IPS-18a (cell line): ENCODE data around the gene CCNA2.

Experiments used
- H3K27ac ChIP-seq: one replicate; pipeline ENCODE4 v1.5.1; 2013; ENCODE audit warnings: low read length
- H3K27me3 ChIP-seq: one replicate; pipeline ENCODE4 v1.6.1; 2013; ENCODE audit warnings: mild to moderate bottlenecking, low read length; ENCODE audit not compliant: control insufficient read depth, insufficient read depth
- H3K36me3 ChIP-seq: one replicate; pipeline ENCODE4 v1.6.1; 2013; ENCODE audit warnings: low read depth, low read length; ENCODE audit not compliant: control insufficient read depth
- H3K4me1 ChIP-seq: one replicate; pipeline ENCODE4 v1.6.1; 2013; ENCODE audit warnings: low read depth, low read length; ENCODE audit not compliant: control insufficient read depth
- H3K4me3 ChIP-seq: one replicate; pipeline ENCODE4 v1.5.1; 2013; ENCODE audit warnings: low read length
- H3K9ac ChIP-seq: one replicate; pipeline ENCODE4 v1.6.1; 2013; ENCODE audit warnings: mild to moderate bottlenecking, low read length, moderate library complexity
- H3K9me3 ChIP-seq: one replicate; pipeline ENCODE4 v1.6.1; 2013; ENCODE audit warnings: low read depth, low read length; ENCODE audit not compliant: control insufficient read depth

The CCNA2 gene

GRCh38 chr4:121823505-121824170, at the start of gene CCNA2:
Gene CCNA2, minus strand, starts transcription at chr4:121823883. Its CDS starts 255 bp downstream, at chr4:121823628.
- Histone ChIP-seq H3K4me1 (peaks cover 8% of the 10 kb centered on the region), H3K27ac (peak within 1 kb of the TSS; percentile 69), H3K4me3 (peak within 1 kb of the TSS; percentile 95), H3K9ac (peak within 1 kb of the TSS; percentile 94), H3K27me3 (no peaks in the 10 kb centered on the region), H3K36me3 (peaks cover 36% of the 10 kb centered on the region), H3K9me3 (no peaks in the 10 kb centered on the region)

GRCh38 chr4:121869841-121870822, 46.4 kb upstream of the CCNA2 start, which contains the start of gene BBS7:
Gene BBS7, minus strand, starts transcription at chr4:121870474. Its CDS starts 161 bp downstream, at chr4:121870313.
- peak within 1 kb of the TSS; percentile 68 for H3K4me3 ChIP-seq
- no peaks in the 10 kb centered on the region for H3K9me3 ChIP-seq
- no peak within 1 kb of the TSS for H3K27ac ChIP-seq
- peaks cover 14% of the 10 kb centered on the region for H3K36me3 ChIP-seq
- no peaks in the 10 kb centered on the region for H3K27me3 ChIP-seq
- peak within 1 kb of the TSS; percentile 54 for H3K9ac ChIP-seq
- no peaks in the 10 kb centered on the region for H3K4me1 ChIP-seq

- Histone ChIP-seq H3K27ac (no peak overlapping the region), H3K36me3 (peaks cover 34% of the 10 kb centered on the region), H3K4me3 (no peak overlapping the region), H3K9me3 (no peaks in the 10 kb centered on the region), H3K9ac (no peak overlapping the region), H3K27me3 (no peaks in the 10 kb centered on the region), H3K4me1 (no peaks in the 10 kb centered on the region)
Observed at GRCh38 chr4:121863799-121864198, 40.1 kb upstream of the CCNA2 start.

GRCh38 chr4:121861426-121861825, 37.7 kb upstream of the CCNA2 start:
- H3K9me3 ChIP-seq: no peaks in the 10 kb centered on the region
- H3K4me3 ChIP-seq: no peak overlapping the region
- H3K9ac ChIP-seq: no peak overlapping the region
- no peaks in the 10 kb centered on the region for H3K27me3 ChIP-seq
- no peak overlapping the region for H3K27ac ChIP-seq
- H3K4me1 ChIP-seq: no peaks in the 10 kb centered on the region
- peaks cover 30% of the 10 kb centered on the region for H3K36me3 ChIP-seq

GRCh38 chr4:121860121-121860520, 36.4 kb upstream of the CCNA2 start:
- Histone ChIP-seq H3K9ac (no peak overlapping the region), H3K36me3 (peaks cover 20% of the 10 kb centered on the region), H3K4me3 (no peak overlapping the region), H3K9me3 (no peaks in the 10 kb centered on the region), H3K27me3 (no peaks in the 10 kb centered on the region), H3K27ac (no peak overlapping the region), H3K4me1 (no peaks in the 10 kb centered on the region)

GRCh38 chr4:121851354-121851753, 27.7 kb upstream of the CCNA2 start:
- no peaks in the 10 kb centered on the region for H3K27me3 ChIP-seq

GRCh38 chr4:121846662-121847061, 23.0 kb upstream of the CCNA2 start:
- Histone ChIP-seq H3K9ac (no peak overlapping the region), H3K9me3 (no peaks in the 10 kb centered on the region), H3K36me3 (no peaks in the 10 kb centered on the region)

More at GRCh38 chr4:121851354-121851753, 27.7 kb upstream of the CCNA2 start:
- no peak overlapping the region for H3K9ac ChIP-seq
- H3K4me1 ChIP-seq: no peaks in the 10 kb centered on the region
- H3K36me3 ChIP-seq: no peaks in the 10 kb centered on the region
- H3K27ac ChIP-seq: no peak overlapping the region
- H3K4me3 ChIP-seq: no peak overlapping the region
- H3K9me3 ChIP-seq: no peaks in the 10 kb centered on the region

GRCh38 chr4:121842862-121843261, 19.2 kb upstream of the CCNA2 start:
- Histone ChIP-seq H3K4me3 (no peak overlapping the region), H3K27ac (no peak overlapping the region), H3K27me3 (no peaks in the 10 kb centered on the region), H3K36me3 (no peaks in the 10 kb centered on the region), H3K9me3 (no peaks in the 10 kb centered on the region), H3K4me1 (no peaks in the 10 kb centered on the region), H3K9ac (no peak overlapping the region)

More at GRCh38 chr4:121846662-121847061, 23.0 kb upstream of the CCNA2 start:
- Histone ChIP-seq H3K4me3 (no peak overlapping the region), H3K4me1 (no peaks in the 10 kb centered on the region), H3K27ac (no peak overlapping the region), H3K27me3 (no peaks in the 10 kb centered on the region)

- no peaks in the 10 kb centered on the region for H3K36me3 ChIP-seq
- no peaks in the 10 kb centered on the region for H3K4me1 ChIP-seq
- no peak overlapping the region for H3K27ac ChIP-seq
- H3K4me3 ChIP-seq: no peak overlapping the region
- no peak overlapping the region for H3K9ac ChIP-seq
- no peaks in the 10 kb centered on the region for H3K9me3 ChIP-seq
- H3K27me3 ChIP-seq: no peaks in the 10 kb centered on the region
Observed at GRCh38 chr4:121838136-121838535, 14.5 kb upstream of the CCNA2 start.

- H3K36me3 ChIP-seq: peaks cover 3% of the 10 kb centered on the region
- H3K9ac ChIP-seq: no peak overlapping the region
- no peak overlapping the region for H3K27ac ChIP-seq
- H3K4me1 ChIP-seq: no peaks in the 10 kb centered on the region
- H3K9me3 ChIP-seq: no peaks in the 10 kb centered on the region
- no peak overlapping the region for H3K4me3 ChIP-seq
- no peaks in the 10 kb centered on the region for H3K27me3 ChIP-seq
Observed at GRCh38 chr4:121829511-121829910, 5.8 kb upstream of the CCNA2 start.

- Histone ChIP-seq H3K4me1 (no peaks in the 10 kb centered on the region), H3K9me3 (no peaks in the 10 kb centered on the region), H3K27me3 (no peaks in the 10 kb centered on the region), H3K27ac (no peak overlapping the region), H3K36me3 (peaks cover 3% of the 10 kb centered on the region), H3K9ac (no peak overlapping the region), H3K4me3 (no peak overlapping the region)
Observed at GRCh38 chr4:121827853-121828252, 4.2 kb upstream of the CCNA2 start.
